ENCODE data around the gene CASZ1. TPM values are rescaled to one million over a fixed set of nuclear protein-coding genes. Genes with fewer than 3 reads are reported as not detected.
A peak's percentile ranks its signal among the peaks of the same experiment; 100 is the strongest.

The CASZ1 gene
- total RNA-seq, 1 experiment from 2014 or later = 11.7 TPM

DNA sequence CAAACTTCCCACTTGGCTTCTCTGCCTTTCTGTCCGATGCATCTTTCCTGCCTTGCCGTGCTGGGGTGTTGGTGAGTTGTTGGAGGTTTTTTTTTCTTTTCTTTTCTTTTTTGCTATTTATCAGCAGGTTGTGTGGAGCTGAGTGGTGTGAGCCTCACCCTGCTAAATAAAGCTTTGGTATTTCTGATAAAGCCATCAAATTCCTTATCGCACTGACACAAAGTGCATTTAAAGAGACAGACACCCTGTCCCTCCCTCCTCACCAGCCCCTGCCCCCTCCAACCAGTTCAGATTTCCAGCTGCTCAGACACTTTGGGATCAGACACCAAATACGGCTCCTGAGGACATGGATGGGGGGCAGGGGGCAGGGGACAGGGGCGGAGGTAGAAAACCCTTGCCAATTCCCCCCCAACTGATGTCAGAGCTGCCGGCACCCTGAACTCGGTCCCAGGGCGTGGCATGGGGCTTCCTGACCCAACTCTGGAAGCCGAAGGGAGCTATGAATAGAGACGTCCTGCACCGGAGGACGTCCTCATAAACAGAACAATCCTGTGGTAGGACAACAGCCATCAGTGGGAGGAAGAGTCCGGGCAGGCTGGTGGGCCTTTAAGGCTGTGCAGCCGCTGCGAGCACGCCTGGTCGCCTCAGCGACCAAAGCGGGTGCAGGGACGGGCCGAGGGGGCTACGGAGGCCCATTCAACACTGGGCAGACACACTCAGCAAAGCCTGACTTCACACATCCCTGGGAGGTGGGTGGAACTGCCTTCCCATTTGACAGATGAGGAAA, 79.0 kb downstream of the CASZ1 start (continued):
- TF ChIP-seq, protein P1, sequence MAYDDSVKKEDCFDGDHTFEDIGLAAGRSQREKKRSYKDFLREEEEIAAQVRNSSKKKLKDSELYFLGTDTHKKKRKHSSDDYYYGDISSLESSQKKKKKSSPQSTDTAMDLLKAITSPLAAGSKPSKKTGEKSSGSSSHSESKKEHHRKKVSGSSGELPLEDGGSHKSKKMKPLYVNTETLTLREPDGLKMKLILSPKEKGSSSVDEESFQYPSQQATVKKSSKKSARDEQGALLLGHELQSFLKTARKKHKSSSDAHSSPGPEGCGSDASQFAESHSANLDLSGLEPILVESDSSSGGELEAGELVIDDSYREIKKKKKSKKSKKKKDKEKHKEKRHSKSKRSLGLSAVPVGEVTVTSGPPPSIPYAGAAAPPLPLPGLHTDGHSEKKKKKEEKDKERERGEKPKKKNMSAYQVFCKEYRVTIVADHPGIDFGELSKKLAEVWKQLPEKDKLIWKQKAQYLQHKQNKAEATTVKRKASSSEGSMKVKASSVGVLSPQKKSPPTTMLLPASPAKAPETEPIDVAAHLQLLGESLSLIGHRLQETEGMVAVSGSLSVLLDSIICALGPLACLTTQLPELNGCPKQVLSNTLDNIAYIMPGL (CRISPR knock-in tag; IDR thresholded peaks at IDR 0.05) = no peak

DNA sequence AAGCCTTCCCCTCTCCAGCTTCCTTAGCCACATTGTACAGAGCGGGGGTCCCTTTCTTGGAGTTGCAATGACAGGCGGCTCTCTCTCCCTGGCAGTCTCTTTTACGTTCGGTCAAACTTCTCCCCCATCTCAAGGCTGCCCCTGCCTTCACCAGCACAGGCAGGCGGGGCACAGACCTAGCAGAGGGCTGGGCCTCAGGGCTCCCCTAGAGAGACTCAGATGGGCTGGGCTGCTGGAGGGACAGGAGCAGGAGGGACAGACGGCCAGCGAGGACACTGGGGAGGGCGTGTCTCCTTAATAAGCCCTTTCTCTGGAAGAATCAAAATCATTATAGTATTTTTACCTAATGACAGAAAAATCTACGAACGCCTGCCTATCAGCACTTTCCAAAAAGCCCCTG, 79.6 kb downstream of the CASZ1 start:
- Mint-ChIP-seq H3K27me3 (ENCODE audit: low read depth) (no peaks in the 10 kb centered on the region), H3K27ac (0 out of 2 replicates have a peak overlapping the region, but pooled peaks have one; percentile 33), H3K4me3 (no peak overlapping the region), H3K9me3 (no peaks in the 10 kb centered on the region), H3K36me3 (no peaks in the 10 kb centered on the region), H3K4me1 (peaks cover 38% of the 10 kb centered on the region)
- POLR2A ChIA-PET = no interaction called here
- TF ChIP-seq ZBTB21 (CRISPR knock-in tag; IDR thresholded peaks at IDR 0.05; ENCODE audit: borderline replicate concordance) (no peak), NR1H2 (CRISPR knock-in tag; IDR thresholded peaks at IDR 0.05) (no peak)
- TF ChIP-seq, protein P2, sequence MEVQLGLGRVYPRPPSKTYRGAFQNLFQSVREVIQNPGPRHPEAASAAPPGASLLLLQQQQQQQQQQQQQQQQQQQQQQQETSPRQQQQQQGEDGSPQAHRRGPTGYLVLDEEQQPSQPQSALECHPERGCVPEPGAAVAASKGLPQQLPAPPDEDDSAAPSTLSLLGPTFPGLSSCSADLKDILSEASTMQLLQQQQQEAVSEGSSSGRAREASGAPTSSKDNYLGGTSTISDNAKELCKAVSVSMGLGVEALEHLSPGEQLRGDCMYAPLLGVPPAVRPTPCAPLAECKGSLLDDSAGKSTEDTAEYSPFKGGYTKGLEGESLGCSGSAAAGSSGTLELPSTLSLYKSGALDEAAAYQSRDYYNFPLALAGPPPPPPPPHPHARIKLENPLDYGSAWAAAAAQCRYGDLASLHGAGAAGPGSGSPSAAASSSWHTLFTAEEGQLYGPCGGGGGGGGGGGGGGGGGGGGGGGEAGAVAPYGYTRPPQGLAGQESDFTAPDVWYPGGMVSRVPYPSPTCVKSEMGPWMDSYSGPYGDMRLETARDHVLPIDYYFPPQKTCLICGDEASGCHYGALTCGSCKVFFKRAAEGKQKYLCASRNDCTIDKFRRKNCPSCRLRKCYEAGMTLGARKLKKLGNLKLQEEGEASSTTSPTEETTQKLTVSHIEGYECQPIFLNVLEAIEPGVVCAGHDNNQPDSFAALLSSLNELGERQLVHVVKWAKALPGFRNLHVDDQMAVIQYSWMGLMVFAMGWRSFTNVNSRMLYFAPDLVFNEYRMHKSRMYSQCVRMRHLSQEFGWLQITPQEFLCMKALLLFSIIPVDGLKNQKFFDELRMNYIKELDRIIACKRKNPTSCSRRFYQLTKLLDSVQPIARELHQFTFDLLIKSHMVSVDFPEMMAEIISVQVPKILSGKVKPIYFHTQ (CRISPR knock-in tag; IDR thresholded peaks at IDR 0.05) = no peak
- TF ChIP-seq, protein P3, sequence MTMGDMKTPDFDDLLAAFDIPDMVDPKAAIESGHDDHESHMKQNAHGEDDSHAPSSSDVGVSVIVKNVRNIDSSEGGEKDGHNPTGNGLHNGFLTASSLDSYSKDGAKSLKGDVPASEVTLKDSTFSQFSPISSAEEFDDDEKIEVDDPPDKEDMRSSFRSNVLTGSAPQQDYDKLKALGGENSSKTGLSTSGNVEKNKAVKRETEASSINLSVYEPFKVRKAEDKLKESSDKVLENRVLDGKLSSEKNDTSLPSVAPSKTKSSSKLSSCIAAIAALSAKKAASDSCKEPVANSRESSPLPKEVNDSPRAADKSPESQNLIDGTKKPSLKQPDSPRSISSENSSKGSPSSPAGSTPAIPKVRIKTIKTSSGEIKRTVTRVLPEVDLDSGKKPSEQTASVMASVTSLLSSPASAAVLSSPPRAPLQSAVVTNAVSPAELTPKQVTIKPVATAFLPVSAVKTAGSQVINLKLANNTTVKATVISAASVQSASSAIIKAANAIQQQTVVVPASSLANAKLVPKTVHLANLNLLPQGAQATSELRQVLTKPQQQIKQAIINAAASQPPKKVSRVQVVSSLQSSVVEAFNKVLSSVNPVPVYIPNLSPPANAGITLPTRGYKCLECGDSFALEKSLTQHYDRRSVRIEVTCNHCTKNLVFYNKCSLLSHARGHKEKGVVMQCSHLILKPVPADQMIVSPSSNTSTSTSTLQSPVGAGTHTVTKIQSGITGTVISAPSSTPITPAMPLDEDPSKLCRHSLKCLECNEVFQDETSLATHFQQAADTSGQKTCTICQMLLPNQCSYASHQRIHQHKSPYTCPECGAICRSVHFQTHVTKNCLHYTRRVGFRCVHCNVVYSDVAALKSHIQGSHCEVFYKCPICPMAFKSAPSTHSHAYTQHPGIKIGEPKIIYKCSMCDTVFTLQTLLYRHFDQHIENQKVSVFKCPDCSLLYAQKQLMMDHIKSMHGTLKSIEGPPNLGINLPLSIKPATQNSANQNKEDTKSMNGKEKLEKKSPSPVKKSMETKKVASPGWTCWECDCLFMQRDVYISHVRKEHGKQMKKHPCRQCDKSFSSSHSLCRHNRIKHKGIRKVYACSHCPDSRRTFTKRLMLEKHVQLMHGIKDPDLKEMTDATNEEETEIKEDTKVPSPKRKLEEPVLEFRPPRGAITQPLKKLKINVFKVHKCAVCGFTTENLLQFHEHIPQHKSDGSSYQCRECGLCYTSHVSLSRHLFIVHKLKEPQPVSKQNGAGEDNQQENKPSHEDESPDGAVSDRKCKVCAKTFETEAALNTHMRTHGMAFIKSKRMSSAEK (CRISPR knock-in tag; IDR thresholded peaks at IDR 0.05; ENCODE audit: borderline replicate concordance) = no peak
- TF ChIP-seq, protein P4, sequence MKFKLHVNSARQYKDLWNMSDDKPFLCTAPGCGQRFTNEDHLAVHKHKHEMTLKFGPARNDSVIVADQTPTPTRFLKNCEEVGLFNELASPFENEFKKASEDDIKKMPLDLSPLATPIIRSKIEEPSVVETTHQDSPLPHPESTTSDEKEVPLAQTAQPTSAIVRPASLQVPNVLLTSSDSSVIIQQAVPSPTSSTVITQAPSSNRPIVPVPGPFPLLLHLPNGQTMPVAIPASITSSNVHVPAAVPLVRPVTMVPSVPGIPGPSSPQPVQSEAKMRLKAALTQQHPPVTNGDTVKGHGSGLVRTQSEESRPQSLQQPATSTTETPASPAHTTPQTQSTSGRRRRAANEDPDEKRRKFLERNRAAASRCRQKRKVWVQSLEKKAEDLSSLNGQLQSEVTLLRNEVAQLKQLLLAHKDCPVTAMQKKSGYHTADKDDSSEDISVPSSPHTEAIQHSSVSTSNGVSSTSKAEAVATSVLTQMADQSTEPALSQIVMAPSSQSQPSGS (CRISPR knock-in tag; IDR thresholded peaks at IDR 0.05; ENCODE audit: borderline replicate concordance, low read depth) = no peak
- ATAC-seq = peak; percentile 20; the same call in 1 of the 2 replicates
- DNase-seq (ENCODE audit: low spot score) = no peak
- CTCF ChIA-PET = interaction anchor here (0.9 kb wide), 1 partner anchor 149 kb away, joined by 5 read pairs; no protein-coding TSS in a partner anchor

DNA sequence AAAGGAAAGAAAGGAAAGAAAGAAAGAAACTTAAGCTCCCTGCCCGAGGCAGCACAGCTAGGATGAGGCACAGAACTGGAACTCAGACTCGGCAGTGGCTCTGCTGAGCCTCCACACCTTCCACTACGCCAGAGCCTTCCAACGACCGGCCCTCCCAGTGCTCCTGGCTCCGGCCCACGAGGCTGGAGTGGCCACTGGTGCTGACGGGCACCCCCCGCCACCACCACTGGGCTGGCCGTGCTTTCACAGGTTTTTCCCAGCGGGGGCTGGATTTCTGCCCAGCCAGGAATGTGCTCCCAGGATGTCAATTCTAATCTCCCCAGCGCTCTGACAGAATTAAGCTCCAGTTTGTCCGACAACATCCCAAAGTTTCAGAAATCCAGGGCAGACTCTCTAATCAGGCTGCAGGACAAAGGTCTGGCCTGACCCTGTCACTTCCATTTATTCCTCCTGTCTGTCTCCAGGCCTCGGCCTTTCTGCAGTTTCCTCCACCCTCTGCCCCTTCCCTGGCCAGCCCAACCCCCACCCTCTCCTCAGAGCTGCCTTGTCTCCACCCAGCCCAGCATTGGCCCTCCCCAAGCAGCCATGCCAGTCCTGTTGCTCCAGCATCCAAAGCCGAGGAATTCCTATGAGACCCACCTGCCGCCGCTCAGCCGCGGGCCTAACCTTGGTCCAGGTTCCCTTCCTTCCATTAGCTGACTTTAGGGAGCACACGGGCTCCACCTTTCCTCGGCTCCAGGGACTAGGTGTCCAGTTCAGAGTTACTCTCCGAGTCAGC, 81.9 kb downstream of the CASZ1 start:
- no peak overlapping the region for H3K4me3 Mint-ChIP-seq
- no peaks in the 10 kb centered on the region for H3K27me3 Mint-ChIP-seq (ENCODE audit: low read depth)
- ChIA-PET POLR2A (no interaction called here), CTCF (interaction anchor here (0.8 to 1.2 kb wide), 5 partner anchors 25 to 153 kb away, joined by 3 to 5 read pairs (median 3); no protein-coding TSS in a partner anchor)
- peak overlapping the region; percentile 31; the same call in 1 of the 2 replicates for H3K27ac Mint-ChIP-seq
- no peaks in the 10 kb centered on the region for H3K36me3 Mint-ChIP-seq
- ATAC-seq (peak; percentile 65), DNase-seq (ENCODE audit: low spot score) (peak; percentile 41)
- no peaks in the 10 kb centered on the region for H3K9me3 Mint-ChIP-seq
- H3K4me1 Mint-ChIP-seq = peaks cover 26% of the 10 kb centered on the region
- TF ChIP-seq, protein P5, sequence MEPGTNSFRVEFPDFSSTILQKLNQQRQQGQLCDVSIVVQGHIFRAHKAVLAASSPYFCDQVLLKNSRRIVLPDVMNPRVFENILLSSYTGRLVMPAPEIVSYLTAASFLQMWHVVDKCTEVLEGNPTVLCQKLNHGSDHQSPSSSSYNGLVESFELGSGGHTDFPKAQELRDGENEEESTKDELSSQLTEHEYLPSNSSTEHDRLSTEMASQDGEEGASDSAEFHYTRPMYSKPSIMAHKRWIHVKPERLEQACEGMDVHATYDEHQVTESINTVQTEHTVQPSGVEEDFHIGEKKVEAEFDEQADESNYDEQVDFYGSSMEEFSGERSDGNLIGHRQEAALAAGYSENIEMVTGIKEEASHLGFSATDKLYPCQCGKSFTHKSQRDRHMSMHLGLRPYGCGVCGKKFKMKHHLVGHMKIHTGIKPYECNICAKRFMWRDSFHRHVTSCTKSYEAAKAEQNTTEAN (CRISPR knock-in tag; IDR thresholded peaks at IDR 0.05) = no peak
- TF ChIP-seq JAZF1 (CRISPR knock-in tag; IDR thresholded peaks at IDR 0.05) (no peak), KAT7 (CRISPR knock-in tag; IDR thresholded peaks at IDR 0.05; ENCODE audit: borderline replicate concordance) (no peak), CREM (CRISPR knock-in tag; IDR thresholded peaks at IDR 0.05) (no peak), ZNF671 (CRISPR knock-in tag; IDR thresholded peaks at IDR 0.05) (no peak), ZNF263 (CRISPR knock-in tag; IDR thresholded peaks at IDR 0.05; ENCODE audit: low read depth) (no peak), ZNF219 (CRISPR knock-in tag; IDR thresholded peaks at IDR 0.05; ENCODE audit: borderline replicate concordance) (no peak)
- TF ChIP-seq, protein P6, sequence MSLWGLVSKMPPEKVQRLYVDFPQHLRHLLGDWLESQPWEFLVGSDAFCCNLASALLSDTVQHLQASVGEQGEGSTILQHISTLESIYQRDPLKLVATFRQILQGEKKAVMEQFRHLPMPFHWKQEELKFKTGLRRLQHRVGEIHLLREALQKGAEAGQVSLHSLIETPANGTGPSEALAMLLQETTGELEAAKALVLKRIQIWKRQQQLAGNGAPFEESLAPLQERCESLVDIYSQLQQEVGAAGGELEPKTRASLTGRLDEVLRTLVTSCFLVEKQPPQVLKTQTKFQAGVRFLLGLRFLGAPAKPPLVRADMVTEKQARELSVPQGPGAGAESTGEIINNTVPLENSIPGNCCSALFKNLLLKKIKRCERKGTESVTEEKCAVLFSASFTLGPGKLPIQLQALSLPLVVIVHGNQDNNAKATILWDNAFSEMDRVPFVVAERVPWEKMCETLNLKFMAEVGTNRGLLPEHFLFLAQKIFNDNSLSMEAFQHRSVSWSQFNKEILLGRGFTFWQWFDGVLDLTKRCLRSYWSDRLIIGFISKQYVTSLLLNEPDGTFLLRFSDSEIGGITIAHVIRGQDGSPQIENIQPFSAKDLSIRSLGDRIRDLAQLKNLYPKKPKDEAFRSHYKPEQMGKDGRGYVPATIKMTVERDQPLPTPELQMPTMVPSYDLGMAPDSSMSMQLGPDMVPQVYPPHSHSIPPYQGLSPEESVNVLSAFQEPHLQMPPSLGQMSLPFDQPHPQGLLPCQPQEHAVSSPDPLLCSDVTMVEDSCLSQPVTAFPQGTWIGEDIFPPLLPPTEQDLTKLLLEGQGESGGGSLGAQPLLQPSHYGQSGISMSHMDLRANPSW (CRISPR knock-in tag; conservative IDR thresholded peaks at IDR 0.05; ENCODE audit: low read depth) = no peak

All from WTC11 (cell line).